D341Med (cell line): ENCODE data around the gene KRTAP5-2.
"Not testable (repeated sequence)": the region's sequence is repeated elsewhere in the genome, so short reads cannot be mapped to it uniquely, and the experiment has no call there.

Source experiments
- DNase-seq: peaks from one replicate; pipeline ENCODE4 v3.0.0; 2012; ENCODE audit warnings: low spot score

KRTAP5-2 gene, protein sequence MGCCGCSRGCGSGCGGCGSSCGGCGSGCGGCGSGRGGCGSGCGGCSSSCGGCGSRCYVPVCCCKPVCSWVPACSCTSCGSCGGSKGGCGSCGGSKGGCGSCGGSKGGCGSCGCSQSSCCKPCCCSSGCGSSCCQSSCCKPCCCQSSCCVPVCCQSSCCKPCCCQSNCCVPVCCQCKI

DNA sequence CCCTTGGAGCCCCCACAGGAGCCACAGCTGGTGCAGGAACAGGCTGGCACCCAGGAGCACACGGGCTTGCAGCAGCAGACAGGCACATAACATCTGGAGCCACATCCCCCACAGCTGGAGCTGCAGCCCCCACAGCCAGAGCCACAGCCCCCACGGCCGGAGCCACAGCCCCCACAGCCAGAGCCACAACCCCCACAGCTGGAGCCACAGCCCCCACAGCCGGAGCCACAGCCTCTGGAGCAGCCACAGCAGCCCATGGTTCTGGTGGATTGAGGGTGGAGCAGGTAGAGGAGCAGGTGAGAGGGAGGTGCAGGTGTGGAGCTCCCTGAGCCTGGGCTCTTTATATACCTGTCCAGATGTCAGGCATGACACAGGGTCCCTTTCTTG, at the start of gene KRTAP5-2:
TSS of gene KRTAP5-2 (minus strand) at position 301 of the 387 bp plus-strand sequence. CDS start at position 257, 44 bp downstream.
- DNase-seq = no peak

DNA sequence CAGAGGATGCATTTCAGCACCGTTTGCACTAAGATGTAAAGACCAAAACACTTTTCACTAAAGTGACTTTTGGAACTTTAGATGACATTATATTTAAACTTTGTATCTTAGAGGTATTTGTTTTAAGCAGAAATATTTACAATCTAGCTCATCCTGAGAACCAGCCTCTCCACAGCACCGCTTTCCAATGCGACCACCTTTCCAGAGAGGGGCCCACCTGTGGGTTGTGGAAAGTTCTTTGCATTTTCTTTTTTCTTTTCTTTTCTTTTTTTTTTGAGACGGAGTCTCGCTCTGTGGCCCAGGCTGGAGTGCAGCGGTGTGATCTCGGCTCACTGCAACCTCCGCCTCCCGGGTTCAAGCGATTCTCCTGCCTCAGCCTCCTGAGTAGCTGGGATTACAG, 48.4 kb upstream of the KRTAP5-2 start:
- not testable (repeated sequence) for DNase-seq

DNA sequence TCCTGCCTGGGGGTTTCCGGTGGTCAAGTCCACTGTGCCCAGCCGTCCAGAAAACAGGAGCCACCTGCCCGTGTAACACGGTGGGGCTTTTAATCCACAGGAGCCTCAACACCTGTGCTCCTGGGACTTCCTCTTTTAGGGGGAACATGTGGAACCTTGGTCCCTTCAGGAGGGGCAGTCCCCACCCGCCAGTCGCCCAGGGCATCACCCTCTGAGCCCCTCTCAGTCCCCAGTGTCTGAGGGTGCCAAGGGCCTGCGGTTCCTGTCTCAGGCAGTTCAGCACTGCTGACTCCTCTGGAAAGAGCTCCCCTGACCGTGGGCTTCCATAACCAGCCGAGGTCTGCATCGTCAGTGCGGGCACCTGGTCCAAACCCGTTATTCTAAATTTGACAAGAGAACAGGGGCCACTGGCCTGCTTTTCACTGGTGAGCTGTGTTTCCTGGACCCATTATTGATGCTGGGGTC, 47.3 kb upstream of the KRTAP5-2 start:
- DNase-seq = no peak

DNA sequence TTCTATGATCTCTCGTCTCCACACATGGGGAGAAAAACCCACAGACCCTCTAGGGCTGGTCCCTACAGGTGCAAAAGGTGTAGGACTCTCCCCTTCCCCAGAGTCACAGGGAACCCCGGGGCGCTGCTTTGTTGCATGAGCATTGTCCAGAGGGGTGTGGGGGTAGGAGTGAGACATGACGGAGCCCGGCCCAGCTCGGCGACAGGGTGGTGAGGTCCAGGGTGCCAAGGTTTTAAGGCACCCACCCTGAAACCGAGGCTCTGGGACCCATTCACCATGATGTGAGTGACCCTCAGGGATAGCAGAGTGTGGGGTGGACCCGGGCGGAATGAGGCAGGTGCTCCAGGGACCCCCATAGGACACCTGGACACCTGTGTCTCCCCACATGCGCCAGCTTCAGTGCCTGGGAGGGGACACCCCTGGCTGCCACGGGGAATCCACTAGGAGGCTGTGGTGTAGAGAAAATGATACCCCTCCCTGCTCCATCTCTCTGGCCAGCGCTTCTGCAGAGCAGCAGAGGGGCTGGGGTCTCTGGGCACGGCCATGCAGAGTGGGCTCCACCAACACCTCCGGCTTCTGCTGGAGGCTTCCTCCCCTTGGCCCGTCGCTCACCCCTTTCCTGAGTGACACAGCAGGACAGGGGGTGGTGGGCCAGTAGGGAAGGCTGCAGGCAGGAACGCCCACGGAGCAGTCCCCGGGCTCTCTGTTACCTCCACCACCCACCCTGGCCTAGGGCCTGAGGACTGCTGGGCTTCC, 46.7 kb upstream of the KRTAP5-2 start:
- DNase-seq = no peak

DNA sequence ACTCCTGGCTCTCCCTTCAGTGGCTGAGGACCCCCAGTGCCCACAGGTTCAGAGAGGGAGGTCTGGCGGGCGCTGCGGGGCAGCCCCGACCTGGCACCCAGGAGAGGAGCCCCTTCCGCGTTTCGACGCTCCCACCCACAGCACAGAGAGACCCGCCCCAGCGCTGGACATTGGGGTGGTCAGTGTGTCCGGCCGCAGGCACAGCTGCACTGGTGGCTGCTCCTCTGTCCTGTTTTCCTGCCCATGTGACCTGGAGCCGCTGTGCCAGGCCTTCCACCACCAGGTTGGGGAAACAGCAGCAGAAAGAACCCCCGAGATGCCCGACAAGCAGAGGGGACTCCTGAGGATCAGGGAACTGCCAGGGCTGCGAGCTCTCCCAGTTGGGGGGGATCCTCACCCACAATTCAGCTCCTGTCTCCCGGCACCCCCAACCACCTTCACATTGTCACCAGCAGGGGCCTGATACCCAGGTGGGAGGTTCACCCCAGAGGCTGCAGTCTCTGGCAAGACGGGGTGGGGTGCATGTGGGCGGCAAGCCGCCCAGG, 45.1 kb upstream of the KRTAP5-2 start:
- DNase-seq = no peak

DNA sequence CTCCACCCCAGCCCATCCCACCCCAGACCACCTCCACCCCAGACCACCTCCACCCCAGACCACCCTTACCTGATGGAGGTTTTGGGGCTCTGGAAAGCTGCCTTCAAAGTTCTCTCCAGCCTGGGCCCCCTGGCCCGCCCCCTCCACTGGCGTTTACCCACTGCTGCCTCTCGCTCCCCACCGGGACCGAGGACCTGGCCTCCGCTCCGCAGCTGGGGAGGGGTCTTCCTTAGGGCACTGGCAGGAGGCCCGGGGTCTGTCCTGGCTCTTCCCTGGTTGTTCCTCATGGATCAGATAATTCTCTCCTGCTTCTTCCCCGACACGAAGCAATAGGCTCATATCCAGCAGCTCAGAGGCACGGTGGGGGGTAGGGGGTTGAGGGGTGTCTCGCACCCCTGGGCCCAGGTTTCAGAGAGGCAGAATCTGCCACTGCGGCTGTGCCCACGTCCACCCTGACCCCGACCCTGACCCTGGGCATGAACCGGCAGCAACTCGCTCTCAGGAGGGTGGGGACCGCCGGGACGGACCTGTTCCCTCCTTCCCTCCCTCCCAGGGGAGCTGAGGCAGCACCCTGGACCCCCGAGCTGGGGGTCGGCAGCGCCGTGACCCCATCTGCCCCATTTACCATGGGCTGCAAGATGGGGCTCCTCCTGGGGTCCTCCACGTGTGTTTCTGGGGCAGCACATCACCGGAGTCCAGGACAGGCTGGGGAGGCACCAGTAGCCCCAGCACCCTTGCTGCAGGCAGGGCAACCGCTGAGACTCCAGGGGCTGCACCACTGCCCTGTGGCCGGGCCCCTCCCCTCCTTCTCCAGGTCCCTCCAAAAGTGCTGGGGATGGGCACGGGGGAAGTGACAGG, 44.4 kb upstream of the KRTAP5-2 start:
- no peak for DNase-seq

DNA sequence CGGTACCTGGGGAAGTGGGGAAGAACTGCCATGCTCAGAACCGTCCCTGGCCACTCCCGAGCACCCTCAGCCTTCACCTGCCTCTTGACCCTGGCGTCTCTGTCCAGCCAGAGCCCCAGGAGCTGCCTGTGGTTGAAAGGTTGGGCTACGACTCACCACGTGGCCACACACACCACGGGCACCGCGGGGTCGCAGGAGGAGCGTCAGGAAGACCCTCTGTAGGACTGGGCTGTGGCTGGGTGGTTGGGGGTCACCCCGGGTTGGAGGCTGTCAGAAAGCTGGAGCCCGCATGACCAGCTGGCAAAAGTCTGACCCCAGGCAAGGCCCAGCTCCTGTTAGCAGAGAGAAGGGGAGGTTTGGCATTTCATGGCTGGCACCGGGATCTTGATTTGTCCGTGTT, 43.0 kb upstream of the KRTAP5-2 start:
- no peak for DNase-seq

DNA sequence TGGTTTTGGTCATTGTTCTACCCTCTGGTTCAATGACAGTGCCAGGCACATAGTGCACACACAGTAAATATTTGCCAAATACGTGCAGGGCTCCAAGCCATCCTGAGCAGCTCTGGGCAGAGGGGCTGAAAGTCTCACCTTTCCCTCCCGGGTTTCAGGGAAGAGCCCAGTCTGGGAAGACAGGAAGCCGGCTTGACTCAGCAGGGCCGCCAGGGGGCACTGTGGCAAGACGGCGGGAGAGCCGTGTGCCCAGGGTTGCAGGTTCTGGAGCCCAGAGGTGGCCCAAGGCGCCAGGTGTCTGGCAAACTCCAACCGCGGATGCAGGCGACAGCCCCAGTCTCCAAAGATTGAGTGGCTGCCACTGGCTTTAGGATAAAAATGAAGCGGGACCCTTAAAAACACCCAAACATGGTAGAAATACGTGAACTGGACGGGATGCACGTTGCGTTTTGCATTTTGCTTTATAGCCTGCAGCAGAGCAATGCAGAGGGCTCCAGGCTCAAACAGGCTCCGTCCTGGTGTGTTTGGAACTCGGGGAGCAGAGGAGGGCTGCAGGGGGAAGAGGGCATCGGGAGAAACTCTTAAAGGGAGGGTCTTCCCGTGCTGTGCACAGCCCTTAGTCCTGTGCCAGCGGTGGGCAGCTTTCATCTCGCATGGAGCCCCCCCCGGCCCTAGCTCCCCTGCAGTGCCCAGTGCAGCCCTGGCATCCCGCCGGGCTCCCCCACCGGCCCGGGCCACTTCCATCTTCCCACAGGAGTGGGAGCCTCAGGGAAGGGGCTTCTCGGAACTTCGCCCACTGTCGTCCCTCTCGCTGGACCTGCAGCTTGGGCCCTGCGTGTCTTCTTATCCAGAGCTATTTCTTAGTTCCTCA, 42.2 kb upstream of the KRTAP5-2 start:
- DNase-seq = peak; percentile 83

DNA sequence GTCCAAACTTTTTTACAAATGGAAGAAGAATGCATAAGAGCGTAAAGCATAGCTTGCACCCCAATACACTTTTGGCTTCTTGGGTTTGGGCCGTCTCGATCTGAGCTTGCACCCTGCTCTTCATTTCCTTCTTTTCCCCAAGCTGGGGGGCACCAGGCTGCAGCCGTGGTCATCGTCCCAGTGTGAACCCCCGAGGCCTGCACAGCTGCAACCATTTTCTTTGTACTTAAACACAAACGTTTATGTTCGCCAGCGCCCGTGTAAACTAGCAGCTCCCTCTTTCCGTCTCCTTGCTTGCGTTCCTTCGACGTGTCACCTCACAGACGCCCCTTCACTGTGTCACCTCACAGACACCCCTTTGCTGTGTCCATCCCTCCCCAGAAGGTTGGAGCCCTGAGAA, 41.6 kb upstream of the KRTAP5-2 start:
- no peak for DNase-seq

DNA sequence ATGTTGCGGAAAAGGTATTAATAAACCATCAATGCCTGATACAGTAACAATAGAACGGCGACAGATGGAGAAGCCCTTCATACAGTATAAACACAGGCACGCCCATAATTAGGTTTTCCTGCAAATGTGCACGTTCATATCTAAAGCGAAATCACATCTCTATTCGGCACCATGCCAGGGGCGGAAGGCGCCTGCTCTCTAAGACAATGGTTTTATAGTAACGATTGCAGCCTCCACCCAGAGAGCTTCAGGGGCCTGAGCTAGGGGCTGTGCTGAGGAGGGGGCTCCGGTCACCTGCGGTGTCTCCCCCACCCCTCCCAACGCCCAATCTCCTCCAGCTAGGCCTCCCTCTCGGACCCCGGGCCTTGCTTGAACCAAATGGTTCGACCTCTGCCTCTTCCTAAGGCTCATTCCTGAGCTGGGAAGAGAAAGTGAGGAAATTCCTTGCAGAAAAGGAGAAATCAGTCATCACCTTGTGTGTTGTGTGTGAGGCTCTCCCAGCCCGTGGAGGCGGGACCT, 41.1 kb upstream of the KRTAP5-2 start:
- DNase-seq = no peak

DNA sequence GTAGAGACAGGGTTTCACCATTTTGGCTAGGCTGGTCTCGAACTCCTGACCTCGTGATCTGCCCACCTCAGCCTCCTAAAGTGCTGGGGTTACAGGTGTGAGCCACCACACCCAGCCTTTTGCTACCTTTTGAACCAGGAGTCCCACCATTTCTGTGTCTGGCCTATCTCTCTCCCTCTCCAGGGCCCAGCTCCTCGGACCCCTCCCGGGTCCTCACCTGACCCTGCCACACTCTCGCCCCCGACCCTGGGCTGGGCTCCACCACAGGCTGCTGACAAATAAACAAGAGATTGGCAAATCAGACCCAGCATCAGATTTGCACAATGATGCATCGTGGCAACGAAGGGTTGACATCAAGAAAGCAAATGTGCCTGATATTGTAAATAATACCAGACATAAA, 40.2 kb upstream of the KRTAP5-2 start:
- no peak for DNase-seq

DNA sequence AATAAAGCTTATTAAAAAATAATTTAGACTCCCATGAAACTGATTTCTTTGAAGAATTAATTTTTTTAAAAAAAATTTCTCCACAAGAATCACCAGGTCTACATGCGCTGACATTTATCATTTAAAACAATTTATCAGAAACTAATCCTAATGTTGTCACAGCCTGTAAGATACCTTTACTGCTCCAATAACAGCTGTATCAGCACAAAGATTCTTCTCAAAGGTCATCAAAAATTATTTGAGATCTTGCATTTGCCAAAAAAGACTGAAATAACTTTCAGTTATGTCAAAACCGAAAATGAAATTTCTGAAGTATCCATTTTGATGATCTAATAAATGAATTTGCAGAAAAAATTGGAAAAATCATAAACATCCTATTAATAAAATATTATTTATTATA, 39.5 kb upstream of the KRTAP5-2 start:
- DNase-seq = no peak

DNA sequence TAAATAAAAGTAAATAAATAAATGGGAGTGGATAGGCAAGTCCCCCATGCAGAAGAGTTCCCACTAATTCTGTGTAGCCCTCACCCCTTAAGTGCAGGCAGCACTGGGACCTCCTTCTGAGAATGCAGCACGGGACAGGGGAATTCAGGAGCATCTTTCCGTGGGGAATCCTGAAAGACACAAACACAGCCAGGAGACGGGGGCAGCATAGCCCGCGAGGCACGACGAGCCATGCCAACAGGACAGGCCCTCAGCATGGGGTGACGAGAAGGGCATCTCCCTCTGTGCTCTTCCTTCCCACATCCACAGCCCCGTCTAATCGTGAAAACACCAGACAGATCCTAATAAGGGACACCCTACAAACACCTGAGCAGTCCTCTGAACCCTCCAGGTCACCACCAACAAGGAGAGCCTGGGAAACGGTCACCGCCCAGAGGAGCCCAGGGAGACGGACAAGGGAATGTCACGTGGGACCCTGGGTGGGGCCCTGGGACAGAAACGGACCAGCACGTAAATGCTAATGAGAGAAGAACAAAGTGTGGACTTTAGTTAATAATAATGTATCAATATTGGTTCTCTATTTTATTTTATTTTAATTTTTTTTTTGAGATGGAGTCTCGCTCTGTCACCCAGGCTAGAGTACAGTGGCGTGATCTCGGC, 38.3 kb upstream of the KRTAP5-2 start:
- DNase-seq = no peak

DNA sequence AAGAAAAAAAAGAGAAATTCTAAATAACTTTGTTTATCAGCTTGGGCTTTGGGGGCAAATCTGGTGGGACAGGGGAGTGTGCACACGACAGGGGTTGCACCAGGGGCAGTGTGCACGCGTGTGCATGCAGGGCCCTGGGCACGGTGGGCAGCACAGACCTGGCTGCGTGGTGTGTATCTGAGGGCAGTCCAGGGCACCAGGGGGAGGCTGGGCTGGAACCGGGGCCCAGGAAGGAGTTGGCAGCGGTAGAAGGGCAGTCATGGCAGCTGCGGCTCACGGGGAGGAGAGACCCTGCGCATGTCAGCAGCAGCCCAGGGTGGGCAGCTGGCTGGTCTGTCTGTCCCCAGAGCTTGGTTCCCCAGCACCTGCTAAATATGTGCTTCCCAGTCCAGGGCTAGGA, 35.8 kb upstream of the KRTAP5-2 start:
- DNase-seq = no peak

DNA sequence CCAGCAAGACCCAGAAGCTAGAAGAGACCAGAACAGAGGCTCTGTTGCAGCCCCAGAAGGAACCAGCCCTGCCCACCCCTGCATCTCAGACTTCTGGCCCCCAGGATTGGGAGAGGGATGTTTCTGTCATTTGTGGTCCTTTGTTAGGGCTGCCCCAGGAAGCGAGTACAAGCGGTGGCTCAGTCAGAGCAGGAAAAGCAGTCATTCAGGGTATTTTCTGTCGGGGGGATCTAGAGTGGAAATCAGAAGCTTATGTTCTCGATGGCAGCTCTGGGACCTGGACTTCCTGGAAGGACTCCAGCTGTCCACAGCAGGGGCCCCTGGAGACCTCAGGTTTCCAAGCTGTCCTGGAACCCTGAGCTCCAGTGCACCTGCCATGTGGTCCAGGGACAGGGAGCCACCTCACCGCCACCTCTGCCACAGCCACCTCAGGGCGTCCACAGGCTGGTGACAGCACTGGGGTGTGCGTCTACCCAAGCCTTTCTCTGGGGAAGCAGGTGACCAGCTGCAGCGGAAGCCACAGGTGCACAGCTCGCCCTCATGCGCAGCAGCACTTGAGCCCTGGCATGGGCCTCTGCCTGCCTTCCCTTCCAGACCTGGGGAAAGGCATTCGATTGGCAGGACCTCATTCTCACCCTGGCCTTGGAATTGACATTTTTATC, 34.1 kb upstream of the KRTAP5-2 start:
- DNase-seq = no peak

DNA sequence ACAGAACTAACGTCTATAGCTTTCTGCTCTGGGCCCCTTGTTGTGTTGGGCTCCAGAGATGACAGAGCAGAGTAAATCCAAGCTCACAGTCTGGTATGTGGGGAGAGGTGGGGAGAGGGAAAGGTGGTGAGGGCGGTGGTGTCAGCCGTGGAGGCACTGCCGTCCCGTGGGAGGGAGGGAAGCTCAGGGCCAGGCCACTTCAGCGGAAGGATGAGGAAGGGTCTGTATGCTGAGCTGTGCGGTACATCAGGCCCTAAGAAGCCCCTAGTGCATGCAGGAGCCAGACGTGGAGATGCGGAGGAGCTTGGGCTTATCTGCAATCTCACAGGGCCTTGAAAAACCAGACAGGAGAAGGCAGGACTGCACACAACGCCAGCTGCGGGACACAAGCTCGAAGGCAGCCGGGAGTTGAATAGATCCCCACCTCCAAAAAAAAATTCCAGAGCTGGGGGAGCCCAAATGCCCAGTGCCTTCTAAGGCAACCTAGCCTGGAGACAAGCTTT, 33.0 kb upstream of the KRTAP5-2 start:
- DNase-seq = no peak

DNA sequence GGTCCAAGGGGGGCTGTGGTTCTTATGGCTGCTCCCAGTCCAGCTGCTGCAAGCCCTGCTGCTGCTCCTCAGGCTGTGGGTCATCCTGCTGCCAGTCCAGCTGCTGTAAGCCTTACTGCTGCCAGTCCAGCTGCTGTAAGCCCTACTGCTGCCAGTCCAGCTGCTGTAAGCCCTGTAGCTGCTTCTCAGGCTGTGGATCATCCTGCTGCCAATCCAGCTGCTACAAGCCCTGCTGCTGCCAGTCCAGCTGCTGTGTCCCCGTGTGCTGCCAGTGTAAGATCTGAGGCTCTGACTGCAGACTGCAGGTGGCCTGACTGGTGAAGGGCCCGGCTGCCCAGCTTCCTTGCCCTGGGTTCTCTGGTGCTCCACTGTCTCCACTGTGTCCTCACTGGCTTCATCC, 32.2 kb upstream of the KRTAP5-2 start:
- DNase-seq = no peak

DNA sequence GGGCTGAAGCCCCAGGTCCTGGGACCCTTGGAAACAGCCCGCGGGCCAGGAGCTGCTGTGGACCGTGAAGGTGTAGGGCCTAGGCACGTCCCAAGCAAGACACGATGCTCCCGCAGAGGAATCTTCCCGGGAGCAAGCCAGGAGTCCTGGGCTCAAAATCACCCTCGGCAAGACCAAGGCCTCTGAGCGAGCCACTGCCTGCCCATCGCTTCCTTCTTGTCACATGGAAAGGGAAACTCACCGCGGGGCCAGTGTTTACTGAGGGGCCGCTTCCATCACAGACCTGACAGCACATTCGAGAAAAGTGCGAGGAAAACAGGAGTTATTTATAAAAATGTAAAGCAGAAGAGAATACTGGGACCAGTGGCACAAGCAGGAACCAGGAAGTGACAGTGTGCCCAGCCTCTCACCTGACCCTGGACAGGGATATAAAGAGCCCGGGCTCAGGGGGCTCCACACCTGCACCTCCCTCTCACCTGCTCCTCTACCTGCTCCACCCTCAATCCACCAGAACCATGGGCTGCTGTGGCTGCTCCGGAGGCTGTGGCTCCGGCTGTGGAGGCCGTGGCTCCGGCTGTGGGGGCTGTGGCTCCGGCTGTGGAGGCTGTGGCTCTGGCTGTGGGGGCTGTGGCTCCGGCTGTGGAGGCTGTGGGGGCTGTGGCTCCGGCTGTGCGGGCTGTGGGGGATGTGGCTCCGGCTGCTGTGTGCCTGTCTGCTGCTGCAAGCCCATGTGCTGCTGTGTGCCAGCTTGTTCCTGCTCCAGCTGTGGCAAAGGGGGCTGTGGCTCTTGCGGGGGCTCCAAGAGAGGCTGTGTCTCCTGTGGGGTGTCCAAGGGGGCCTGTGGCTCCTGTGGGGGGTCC, 31.5 kb upstream of the KRTAP5-2 start, which contains the start of gene KRTAP5-5:
TSS of gene KRTAP5-5 (plus strand) at position 450 of the 860 bp plus-strand sequence. CDS start at position 516, 66 bp downstream.
- no peak for DNase-seq
